C4-2B (cell line): ENCODE measurements around the gene FAM83G.
"Not testable (repeated sequence)": the region's sequence is repeated elsewhere in the genome, so short reads cannot be mapped to it uniquely, and the experiment has no call there.

Experiments
- H3K27ac ChIP-seq: fragments of 450-650 bp; 2 replicates; pipeline ENCODE4 v1.5.1; 2017
- ZFX ChIP-seq: fragments of 450-650 bp; IDR thresholded peaks from 2 replicates; pipeline ENCODE4 v1.6.1; 2017
- TF ChIP-seq, protein P1 (sequence below): fragments of 450-650 bp; conservative IDR thresholded peaks from 2 replicates; pipeline ENCODE4 v1.5.1; 2017; ENCODE audit warnings: mild to moderate bottlenecking

Gene FAM83G

DNA sequence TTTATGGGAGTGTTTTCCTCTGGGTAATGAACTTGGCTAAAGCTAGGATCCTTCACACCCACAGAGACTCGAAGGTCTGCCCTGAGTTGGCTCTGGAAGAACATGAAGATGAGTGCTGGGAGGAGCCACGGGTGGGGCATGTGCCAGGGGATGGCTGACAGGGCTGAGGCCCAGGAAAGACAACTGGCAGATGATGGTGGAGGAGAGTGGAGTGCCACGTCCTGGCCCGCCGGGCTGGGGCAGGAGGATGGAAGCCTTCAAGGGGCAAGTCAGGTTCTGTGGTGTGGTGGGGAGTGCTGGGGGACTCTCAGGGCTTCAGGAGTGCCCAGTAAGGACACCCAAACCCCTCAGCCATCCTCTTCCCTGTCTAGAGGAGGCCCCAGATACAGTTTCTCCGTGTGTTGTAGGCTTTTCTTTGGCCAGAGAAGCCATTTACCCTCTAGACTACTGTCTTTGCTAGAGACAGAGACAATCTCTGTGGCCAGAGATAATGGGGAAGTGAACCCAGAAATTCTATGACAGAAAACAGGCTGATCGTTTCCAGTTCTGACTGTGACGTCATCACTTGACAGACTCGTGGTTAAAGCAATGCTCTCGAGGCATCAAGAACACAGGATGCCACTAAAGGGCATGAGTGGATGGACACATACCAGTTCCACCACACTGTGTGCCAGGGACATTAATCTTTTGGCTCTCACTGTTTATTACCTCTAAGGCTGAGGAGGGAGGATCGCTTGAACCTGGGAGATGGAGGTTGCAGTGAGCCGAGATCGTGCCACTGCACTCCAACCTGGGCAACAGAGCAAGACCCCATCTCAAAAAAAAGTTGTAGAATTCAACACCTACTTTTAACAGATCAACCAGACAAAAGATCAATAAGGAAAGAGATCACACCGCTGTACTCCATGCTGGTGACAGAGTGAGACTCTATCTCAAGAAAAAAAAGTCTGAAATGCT is 71.2 kb downstream of the FAM83G start:
- TF ChIP-seq, protein P1, sequence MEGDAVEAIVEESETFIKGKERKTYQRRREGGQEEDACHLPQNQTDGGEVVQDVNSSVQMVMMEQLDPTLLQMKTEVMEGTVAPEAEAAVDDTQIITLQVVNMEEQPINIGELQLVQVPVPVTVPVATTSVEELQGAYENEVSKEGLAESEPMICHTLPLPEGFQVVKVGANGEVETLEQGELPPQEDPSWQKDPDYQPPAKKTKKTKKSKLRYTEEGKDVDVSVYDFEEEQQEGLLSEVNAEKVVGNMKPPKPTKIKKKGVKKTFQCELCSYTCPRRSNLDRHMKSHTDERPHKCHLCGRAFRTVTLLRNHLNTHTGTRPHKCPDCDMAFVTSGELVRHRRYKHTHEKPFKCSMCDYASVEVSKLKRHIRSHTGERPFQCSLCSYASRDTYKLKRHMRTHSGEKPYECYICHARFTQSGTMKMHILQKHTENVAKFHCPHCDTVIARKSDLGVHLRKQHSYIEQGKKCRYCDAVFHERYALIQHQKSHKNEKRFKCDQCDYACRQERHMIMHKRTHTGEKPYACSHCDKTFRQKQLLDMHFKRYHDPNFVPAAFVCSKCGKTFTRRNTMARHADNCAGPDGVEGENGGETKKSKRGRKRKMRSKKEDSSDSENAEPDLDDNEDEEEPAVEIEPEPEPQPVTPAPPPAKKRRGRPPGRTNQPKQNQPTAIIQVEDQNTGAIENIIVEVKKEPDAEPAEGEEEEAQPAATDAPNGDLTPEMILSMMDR, result no peak
- TF ChIP-seq ZFX, result no peak

DNA sequence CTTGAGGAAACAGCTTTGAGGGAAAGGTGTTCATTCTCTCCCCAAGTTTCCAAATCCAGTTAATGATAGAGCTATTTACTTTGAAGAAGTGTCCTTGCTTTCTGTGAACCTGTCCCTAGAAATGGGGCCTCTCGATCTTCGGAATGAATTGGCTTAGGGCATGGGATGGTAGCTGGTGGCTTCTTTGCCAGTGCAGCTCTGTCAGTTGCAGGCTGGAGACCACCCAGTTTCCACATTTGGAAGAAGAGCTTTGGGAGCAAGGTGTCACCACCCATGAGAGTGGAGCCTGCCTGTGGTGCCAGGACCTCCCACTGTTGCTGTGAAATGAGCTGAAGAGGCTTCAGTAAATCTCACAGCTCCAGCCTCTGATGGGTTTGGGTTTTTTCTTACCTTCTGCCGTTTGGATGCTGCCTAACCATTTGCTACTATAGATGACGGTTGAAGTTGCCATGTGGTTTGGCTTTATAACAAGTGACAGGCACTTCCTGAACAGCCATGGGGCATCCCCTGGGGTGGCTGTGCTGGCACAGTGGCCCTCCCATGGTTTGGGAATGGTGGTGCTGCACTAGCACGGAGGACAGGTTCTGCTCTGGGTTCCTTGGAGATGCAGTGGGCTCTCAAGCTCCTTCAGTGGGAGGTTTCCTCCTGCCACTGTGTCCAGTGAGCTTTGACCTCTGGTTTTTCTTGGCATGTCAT is 72.1 kb downstream of the FAM83G start:
- H3K27ac ChIP-seq, result no peak overlapping the region
- no peak for TF ChIP-seq ZFX
- TF ChIP-seq, protein P1, result no peak

More for the DNA sequence above, 71.2 kb downstream of the FAM83G start:
- no peak overlapping the region for H3K27ac ChIP-seq

DNA sequence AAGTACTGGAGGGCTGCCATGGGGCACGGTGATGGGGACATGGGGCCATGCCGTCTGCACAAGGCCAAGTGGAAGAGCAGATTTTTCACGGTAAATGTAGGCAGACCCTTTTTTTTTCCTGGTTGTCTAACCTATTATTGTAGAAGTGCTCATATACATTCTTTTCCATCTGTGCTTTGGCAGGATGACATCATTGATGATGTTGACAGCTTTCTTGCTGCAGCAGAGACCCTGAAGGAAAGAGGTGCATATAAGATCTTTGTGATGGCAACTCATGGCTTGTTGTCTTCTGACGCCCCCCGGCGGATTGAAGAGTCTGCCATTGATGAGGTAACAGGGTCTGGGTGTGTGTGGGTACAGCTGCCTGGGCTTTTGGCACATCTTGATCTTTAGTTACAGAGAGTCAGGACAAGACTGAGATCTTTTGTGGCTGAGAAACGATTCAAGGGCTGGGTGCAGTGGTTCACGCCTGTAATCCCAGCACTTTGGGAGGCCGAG is 75.9 kb downstream of the FAM83G start:
- TF ChIP-seq, protein P1, result no peak
- no peak for TF ChIP-seq ZFX
- H3K27ac ChIP-seq, result no peak overlapping the region

DNA sequence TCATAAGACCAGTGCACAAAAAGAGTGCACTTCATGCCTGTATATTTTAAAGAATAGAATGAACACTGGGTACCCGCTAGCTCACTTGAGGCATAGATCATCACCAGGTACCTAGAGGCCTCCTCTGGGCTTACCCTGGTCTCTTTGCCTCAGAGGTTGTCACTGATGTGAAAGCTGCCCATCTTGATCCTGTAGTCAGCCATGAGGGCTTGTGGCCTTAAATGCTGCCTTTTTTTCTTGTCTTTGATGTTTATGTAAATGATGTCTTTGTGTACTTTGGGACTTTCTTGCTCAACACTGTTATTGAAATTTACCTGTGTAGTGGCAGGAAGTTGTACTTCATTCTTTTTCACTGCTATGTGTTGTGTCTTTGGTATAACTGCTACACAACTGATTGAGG is 79.4 kb downstream of the FAM83G start:
- H3K27ac ChIP-seq, result no peak overlapping the region
- no peak for TF ChIP-seq ZFX
- TF ChIP-seq, protein P1, result no peak

DNA sequence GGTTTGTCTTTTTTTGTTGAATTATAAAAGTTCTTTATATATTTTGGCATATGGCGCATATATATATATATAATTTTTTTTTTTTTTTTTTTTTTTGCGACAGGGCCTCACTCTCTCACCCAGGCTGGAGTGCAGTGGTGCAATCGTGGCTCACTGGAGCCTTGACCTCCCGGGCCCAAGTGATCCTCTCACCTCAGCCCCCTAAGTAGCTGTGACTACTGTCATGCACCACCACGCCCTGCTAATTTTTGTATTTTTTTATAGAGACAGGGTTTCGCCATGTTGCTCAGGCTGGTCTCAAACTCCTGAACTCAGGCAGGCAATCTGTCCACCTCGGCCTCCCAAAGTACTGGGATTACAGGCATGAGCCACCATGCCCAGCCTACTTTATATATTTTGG is 82.0 kb downstream of the FAM83G start:
- not testable (repeated sequence) for H3K27ac ChIP-seq

DNA sequence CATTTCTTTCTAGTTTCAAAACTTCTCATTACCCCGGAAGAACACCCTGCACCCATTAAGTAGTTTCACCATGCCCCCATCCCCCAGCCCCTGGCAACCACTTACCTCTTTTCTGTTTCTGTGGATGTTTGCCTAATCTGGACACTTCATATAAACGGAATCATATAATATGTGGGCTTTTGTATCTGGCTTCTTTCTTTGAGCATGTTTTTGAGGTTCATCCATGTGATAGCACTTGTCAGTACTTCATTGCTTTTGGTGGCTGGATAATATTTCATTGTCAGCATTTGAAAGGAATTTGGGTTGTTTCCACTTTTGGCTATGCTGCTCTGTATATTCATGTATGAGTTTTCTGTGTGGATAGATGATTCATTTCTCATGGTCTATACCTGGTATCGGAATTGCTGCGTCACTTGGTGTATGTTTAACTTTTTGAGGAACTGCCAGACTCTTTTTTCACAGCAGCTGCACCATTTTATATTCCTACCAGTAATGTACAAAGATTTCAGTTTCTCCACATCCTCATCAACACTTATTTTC is 82.6 kb downstream of the FAM83G start:
- TF ChIP-seq, protein P1, result no peak
- H3K27ac ChIP-seq, result no peak overlapping the region

DNA sequence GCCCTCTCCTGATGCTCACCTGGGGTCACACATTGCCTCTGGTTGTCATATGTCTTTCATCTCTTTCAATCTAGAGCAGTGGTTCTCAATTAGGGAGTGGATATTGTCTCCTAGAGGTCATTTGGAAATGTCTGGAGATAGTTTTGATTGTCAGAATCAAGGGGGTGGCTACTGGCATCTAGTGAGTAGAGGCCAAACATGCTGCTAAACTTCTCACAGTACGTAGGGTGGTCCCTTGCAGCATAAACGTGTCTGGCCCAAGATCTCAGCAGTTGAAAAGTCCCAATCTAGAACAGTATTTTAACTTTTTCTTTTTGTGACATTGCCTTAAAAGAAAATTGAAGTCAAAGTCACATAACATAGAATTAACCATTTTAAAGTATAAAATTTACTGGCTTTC is 83.1 kb downstream of the FAM83G start:
- H3K27ac ChIP-seq, result no peak overlapping the region
- TF ChIP-seq, protein P1, result no peak
- TF ChIP-seq ZFX, result no peak
